ENCODE measurements around the gene RAD50. TPM values are rescaled to one million over a fixed set of nuclear protein-coding genes. Genes with fewer than 3 reads are reported as not detected.

Gene RAD50
- total and polyA plus RNA-seq, 8 donors: 5.9 to 21.1 (median 16.2) TPM

GRCh38 chr5:132665574-132666080, 108.8 kb downstream of the RAD50 start:
- 84 to 89% methylated on average over 21 of the region's 21 CpGs for WGBS, 2 donors
- no peaks in the 10 kb centered on the region for H3K27me3 ChIP-seq
- DNase-seq (no peak), FAIRE-seq (no peak), ATAC-seq (no peak)
- H3K27ac ChIP-seq: no peak overlapping the region
- intact Hi-C loops (cut with DNase I): no loop called here
- H3K4me1 ChIP-seq: no peaks in the 10 kb centered on the region
- no peaks in the 10 kb centered on the region for H3K36me3 ChIP-seq
- no peak overlapping the region for H3K4me3 ChIP-seq
- TF ChIP-seq CTCF (IDR thresholded peaks at IDR 0.05): no peak
- no peaks in the 10 kb centered on the region for H3K9me3 ChIP-seq

- DNase-seq: no peak
- WGBS, 2 donors: 82 to 84% methylated on average over 16 of the region's 16 CpGs
- Histone ChIP-seq H3K4me1 (no peaks in the 10 kb centered on the region), H3K36me3 (no peaks in the 10 kb centered on the region), H3K27ac (no peak overlapping the region), H3K9me3 (no peaks in the 10 kb centered on the region), H3K27me3 (no peaks in the 10 kb centered on the region), H3K4me3 (no peak overlapping the region)
- FAIRE-seq: no peak
- intact Hi-C loops (cut with DNase I): no loop called here
- TF ChIP-seq CTCF (IDR thresholded peaks at IDR 0.05): no peak
- no peak for ATAC-seq
Measured at GRCh38 chr5:132666310-132667123, 109.7 kb downstream of the RAD50 start.

GRCh38 chr5:132667309-132667708, 110.5 kb downstream of the RAD50 start:
- Histone ChIP-seq H3K36me3 (no peaks in the 10 kb centered on the region), H3K9me3 (no peaks in the 10 kb centered on the region), H3K27me3 (no peaks in the 10 kb centered on the region), H3K4me3 (no peak overlapping the region), H3K27ac (no peak overlapping the region), H3K4me1 (no peaks in the 10 kb centered on the region)
- intact Hi-C loops (cut with DNase I): no loop called here
- no peak for ATAC-seq
- no peak for FAIRE-seq
- DNase-seq: no peak
- WGBS, 2 donors: 82 to 83% methylated on average over 10 of the region's 10 CpGs
- TF ChIP-seq CTCF (IDR thresholded peaks at IDR 0.05): no peak

- DNase-seq (peak in 1 of 6 donors; percentile 40), FAIRE-seq (no peak), ATAC-seq (no peak)
- TF ChIP-seq CTCF (IDR thresholded peaks at IDR 0.05): no peak
- Histone ChIP-seq H3K4me3 (no peak overlapping the region), H3K9me3 (no peaks in the 10 kb centered on the region), H3K36me3 (no peaks in the 10 kb centered on the region), H3K27me3 (no peaks in the 10 kb centered on the region), H3K4me1 (no peaks in the 10 kb centered on the region), H3K27ac (no peak overlapping the region)
- intact Hi-C loops (cut with DNase I): no loop called here
- WGBS, 2 donors: 64 to 74% methylated on average over 22 of the region's 22 CpGs
Measured at GRCh38 chr5:132667761-132668705, 111.3 kb downstream of the RAD50 start.
